Esophagus squamous epithelium (tissue), 4 donors: ENCODE data around the gene EHD4.

Experiments used
- POLR2A ChIP-seq, 4 donors: fragments of 450-650 bp; IDR thresholded peaks; one replicate each; pipeline ENCODE4 v1.6.1; 2017; ENCODE audit warnings: antibody characterized with exemption in 4 of 4, mild to moderate bottlenecking in 4 of 4, moderate library complexity in 3 of 4
- TF ChIP-seq, protein P1 (sequence below), 6 experiments: fragments of 450-650 bp in 4 of 6; fragments of 200-600 bp in 2 of 6; sonication (generic) in 2 of 6; IDR thresholded peaks; one replicate each; pipeline ENCODE4 v1.5.1; 2016 to 2019; ENCODE audit warnings: antibody characterized with exemption in 6 of 6, mild to moderate bottlenecking in 4 of 6, moderate library complexity in 4 of 6

DNA sequence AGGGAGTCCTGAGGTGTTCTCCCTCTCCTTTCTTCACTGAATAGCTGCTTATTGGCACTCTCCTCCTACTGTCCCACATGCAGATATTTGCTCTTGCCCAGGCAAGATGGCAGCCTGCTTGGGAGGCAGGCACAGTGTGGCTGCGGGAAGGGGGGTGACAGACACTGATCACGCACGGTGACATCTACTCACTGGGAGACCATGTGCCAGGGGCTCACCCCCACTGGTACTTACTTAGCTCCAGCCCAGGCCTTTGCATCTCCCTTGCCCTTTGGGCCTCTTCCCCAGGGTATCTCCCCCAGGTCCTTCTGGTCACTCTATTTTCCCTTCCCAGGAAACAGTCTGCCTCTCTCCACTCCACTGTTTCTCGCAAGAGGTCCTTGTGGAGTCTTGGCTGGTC lies 42.0 kb upstream of the EHD4 start:
- TF ChIP-seq, protein P1, sequence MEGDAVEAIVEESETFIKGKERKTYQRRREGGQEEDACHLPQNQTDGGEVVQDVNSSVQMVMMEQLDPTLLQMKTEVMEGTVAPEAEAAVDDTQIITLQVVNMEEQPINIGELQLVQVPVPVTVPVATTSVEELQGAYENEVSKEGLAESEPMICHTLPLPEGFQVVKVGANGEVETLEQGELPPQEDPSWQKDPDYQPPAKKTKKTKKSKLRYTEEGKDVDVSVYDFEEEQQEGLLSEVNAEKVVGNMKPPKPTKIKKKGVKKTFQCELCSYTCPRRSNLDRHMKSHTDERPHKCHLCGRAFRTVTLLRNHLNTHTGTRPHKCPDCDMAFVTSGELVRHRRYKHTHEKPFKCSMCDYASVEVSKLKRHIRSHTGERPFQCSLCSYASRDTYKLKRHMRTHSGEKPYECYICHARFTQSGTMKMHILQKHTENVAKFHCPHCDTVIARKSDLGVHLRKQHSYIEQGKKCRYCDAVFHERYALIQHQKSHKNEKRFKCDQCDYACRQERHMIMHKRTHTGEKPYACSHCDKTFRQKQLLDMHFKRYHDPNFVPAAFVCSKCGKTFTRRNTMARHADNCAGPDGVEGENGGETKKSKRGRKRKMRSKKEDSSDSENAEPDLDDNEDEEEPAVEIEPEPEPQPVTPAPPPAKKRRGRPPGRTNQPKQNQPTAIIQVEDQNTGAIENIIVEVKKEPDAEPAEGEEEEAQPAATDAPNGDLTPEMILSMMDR (IDR thresholded peaks at IDR 0.05), result no peak
- TF ChIP-seq POLR2A (IDR thresholded peaks at IDR 0.05), result no peak
